GM21367 (cell line): Measurements from ENCODE around the gene NIPAL3.
"Not testable (repeated sequence)": the region's sequence is repeated elsewhere in the genome, so short reads cannot be mapped to it uniquely, and the experiment has no call there.

Source experiments
- ATAC-seq: cut with Tn5 transposase; IDR thresholded peaks from one replicate; pipeline ENCODE4 v1.9.1; 2021; ENCODE audit not compliant: unreplicated experiment

The NIPAL3 gene

GRCh38 chr1:24488159-24488558, 72.6 kb downstream of the NIPAL3 start:
- not testable (repeated sequence) for ATAC-seq

DNA sequence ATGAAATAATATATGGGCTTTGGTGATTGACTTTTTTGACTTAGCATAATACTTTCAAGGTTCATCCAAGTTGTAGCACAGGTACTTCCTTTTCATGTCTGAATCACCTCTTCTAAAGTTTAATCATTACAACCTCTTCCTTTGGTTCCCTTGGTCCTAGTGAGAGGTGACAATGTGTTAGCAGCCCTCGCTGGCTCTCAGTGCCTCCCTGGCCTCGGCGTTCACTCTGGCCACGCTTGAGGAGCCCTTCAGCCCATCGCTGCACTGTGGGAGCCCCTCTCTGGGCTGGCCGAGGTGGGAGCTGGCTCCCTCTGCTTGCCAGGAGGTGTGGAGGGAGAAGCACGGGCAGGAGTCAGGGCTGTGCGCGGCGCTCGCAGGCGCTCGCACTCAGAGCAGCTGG, 74.1 kb downstream of the NIPAL3 start:
- no peak for ATAC-seq

GRCh38 chr1:24490101-24490781, 74.6 kb downstream of the NIPAL3 start:
- no peak for ATAC-seq

DNA sequence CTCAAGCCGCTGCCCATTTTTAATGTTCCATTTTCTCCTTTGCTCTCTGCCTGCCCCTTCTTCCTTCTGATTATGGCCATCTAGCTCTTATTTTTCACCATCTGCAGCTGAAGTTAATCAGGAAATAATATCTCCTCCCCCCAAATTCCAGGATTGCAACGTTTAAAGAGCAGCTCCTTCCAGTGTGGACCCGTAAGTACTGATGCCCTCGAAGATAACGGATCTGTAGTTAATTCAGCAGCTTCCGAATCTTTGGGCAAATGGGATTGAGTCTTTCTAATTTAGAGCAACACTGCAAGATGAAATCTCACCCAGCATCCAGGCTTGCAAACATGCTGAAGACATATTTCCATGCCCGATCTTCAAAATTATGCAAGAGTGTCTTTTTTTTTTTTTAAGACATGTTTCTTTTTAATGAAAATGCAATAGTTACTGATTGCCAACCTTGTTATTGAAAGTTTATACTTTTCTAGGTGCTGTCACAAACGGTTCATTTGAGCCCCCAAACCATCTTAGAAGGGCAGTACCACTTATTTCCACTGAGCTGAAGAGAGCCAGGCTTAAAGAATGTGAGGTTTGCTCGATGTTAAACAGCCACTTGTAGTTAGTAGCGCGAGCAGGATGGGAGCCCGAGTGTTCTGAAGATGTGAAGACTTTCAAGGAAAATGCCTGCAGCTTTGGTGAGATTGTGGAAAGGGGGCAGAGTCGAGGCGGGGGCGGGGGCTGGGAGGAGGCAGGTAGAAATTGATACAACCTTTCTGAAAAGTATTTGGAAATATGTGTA, 76.2 kb downstream of the NIPAL3 start:
- ATAC-seq = no peak

GRCh38 chr1:24492935-24493334, 77.3 kb downstream of the NIPAL3 start:
- not testable (repeated sequence) for ATAC-seq

- no peak for ATAC-seq
Measured at GRCh38 chr1:24493785-24494184, 78.2 kb downstream of the NIPAL3 start.

DNA sequence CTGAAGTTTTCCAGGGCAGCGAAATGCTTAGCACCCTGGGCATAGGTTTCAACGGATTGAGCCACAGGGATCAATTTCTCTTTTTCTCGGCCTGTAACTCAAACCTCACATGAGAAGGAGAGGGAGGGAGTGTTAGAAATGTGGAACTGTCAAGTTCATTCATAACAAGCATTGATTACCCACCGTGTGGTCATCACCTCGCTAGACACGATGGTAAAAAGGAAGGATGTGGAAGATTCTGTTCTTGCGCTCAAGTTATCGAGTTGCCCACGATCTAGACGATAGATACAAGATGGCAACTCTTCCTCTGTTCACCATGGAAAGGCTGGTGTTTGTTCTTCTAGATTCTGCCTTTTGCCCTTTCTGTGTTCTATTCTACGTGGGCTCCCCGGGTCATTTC, 83.0 kb downstream of the NIPAL3 start:
- ATAC-seq = no peak

- ATAC-seq = no peak
Measured at GRCh38 chr1:24500448-24501048, 84.9 kb downstream of the NIPAL3 start.

DNA sequence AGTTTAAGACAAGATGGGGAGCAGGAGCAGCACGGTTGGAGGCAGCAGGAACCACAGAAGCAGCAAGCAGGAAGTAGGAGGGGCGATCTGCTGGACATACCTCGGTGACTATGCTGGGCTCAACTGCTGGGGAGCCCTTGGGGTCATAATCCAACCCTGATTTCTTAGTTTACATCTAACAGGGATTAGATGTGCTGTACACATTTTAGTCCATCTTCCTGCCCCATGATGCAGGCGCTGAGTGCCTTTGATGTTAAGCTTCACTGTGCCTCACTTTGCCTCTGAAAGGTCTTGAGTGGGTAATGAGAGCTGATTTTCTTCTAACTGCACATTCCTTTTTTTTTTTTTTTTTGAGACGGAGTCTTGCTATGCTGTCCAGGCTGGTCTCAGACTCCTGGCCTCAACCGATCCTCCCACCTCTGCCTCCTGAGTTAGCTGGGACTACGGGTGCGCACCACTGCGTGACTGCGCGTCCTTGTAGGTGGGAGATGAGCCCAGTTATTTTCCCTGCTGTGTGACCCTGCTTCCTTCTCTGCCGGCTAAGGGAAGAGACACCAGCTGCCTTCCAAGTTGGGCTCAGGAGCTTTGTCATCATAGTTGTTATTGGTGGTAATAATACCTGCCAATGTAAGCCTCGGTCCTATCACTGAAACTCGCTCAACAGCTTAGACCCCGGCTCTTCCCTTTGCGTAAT, 85.9 kb downstream of the NIPAL3 start:
- no peak for ATAC-seq

GRCh38 chr1:24502065-24502708, 86.6 kb downstream of the NIPAL3 start:
- ATAC-seq = no peak

DNA sequence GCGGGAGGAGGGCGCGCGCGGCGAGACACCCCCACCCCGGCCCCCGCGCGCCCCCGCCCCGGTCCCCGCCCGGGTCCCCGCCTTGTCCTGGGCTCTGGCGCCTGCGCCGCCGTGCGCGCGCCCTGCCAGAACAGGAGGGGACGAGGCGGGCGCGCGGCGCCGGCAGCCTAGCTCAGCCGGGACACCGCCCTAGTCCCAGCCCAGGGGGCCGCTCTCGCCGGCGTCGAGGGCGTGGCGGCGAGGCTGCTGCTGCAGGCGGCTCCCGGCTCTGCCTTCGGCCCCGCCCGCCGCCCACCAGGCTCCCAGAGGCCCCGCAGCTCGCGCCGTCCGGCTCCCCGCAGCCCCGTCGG, 87.1 kb downstream of the NIPAL3 start, which contains the start of gene RCAN3:
Gene RCAN3 (plus strand): TSS at position 128 of the 350 bp plus-strand sequence. CDS start 11,537 bp downstream, outside the sequence.
- no peak for ATAC-seq

GRCh38 chr1:24503059-24503751, 87.6 kb downstream of the NIPAL3 start:
- ATAC-seq = no peak

GRCh38 chr1:24503870-24504523, 88.4 kb downstream of the NIPAL3 start:
- ATAC-seq = no peak

DNA sequence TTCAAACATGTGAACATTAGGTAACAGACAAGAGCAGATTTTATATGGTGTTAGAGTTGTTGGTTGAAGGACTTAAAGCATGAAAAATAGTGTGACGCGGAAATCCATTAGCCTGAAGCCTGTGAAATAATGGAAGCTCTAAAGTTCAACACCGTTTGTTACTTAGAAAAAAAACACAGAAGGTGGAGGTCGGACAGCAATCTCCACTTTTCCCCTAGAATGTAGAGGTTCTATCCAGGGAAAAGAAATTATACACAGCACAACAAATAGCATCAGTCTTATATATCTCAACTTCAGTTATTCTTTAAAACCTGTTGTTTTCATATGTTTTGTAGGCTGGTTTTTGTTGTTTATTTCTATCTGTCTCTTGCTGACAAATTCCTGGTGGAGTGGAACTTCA, 89.0 kb downstream of the NIPAL3 start:
- no peak for ATAC-seq

DNA sequence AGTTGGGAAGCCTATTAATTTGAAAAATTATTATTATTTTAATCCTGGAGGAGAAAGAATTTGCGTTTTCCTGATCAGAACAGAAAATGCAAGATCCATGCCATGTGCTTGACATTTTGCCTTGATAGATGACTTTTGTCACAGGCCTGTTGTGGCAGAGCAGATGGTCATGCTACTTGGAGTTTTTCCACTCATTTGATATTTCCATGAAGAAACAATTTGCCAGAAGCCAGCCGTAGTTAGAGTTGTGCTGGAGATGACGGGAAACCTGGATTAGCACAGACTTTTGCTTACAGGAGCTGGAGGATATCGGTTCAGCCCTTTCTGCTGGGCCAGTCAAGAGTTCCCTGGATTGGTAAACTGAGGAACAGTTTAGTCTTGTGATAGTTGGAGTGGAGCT, 90.2 kb downstream of the NIPAL3 start:
- no peak for ATAC-seq

- ATAC-seq = no peak
Measured at GRCh38 chr1:24506691-24507381, 91.2 kb downstream of the NIPAL3 start.

DNA sequence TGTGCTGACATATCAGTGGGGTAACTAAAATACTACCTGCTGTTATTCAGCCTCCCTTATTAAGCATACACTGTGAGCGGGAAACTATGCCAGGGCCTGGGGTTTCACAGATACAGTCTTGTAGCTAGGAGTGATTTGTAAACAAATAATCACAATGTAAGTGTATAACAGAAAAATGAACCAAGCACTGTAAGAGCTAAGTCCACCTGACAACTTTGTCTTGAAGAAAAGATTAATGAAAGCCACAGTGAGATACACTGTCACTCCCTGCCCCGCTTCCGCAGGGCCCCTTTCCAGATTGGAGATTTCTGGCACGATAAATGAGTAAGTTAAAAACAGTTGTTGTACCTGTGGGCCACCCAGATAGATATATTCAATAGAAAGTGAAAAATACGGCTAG, 91.8 kb downstream of the NIPAL3 start:
- no peak for ATAC-seq

DNA sequence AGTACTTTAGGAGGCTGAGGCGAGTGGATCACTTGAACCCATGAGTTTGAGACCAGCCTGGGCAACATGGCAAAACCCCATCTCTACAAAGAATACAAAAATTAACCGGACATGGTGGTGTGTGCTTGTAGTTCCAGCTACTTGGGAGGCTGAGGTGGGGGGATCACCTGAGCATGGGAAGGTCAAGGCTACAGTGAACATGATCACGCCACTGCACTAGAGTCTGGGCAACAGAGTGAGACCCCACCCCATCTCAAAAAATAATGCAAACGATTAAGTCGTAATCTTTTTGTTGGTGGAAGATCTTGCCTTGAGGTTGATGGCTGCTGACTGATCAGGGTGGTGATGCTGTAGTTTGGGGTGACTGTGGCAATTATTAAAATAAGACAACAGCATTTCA, 93.3 kb downstream of the NIPAL3 start:
- no peak for ATAC-seq

- ATAC-seq = no peak
Measured at GRCh38 chr1:24513706-24514105, 98.1 kb downstream of the NIPAL3 start.
